CD14-positive monocyte (primary cell): ENCODE data around the gene PDLIM5. TPM values are rescaled to one million over a fixed set of nuclear protein-coding genes. Genes with fewer than 3 reads are reported as not detected.

Experiments
- DNase-seq, 3 donors: peaks; one replicate each; pipeline ENCODE4 v3.0.0-alpha.2; 2011 to 2022
- H2AFZ ChIP-seq: 2 replicates; pipeline ENCODE4 v1.6.0; 2012; ENCODE audit warnings: mild to moderate bottlenecking, low read depth, low read length, inconsistent platforms; ENCODE audit not compliant: insufficient read depth, poor library complexity, severe bottlenecking
- H3K27ac ChIP-seq, 2 donors: 1 replicate in 1 of 2; 2 replicates in 1 of 2; pipeline ENCODE4 v1.5.1; 2012 to 2013; ENCODE audit warnings: low read length in 2 of 2, control low read depth in 1 of 2, inconsistent platforms in 1 of 2, low read depth in 1 of 2, mild to moderate bottlenecking in 1 of 2
- H3K27me3 ChIP-seq, 2 donors: one replicate each; pipeline versions ENCODE4 v1.6.0 to v1.6.1; 2011 to 2013; ENCODE audit warnings: low read length in 2 of 2; ENCODE audit not compliant: control insufficient read depth in 2 of 2, insufficient read depth in 2 of 2
- H3K36me3 ChIP-seq, 2 donors: replicated peaks in 1 of 2; 1 replicate in 1 of 2; 2 replicates in 1 of 2; pipeline versions ENCODE4 v1.5.1 to v1.6.1; 2012 to 2013; ENCODE audit warnings: low read length in 2 of 2, control low read depth in 1 of 2, inconsistent platforms in 1 of 2, mild to moderate bottlenecking in 1 of 2; ENCODE audit not compliant: insufficient read depth in 2 of 2, control insufficient read depth in 1 of 2
- H3K4me1 ChIP-seq, 2 donors: 1 replicate in 1 of 2; 2 replicates in 1 of 2; pipeline versions ENCODE4 v1.5.1 to v1.6.1; 2012 to 2013; ENCODE audit warnings: low read length in 2 of 2, control low read depth in 1 of 2, inconsistent platforms in 1 of 2, mild to moderate bottlenecking in 1 of 2, moderate library complexity in 1 of 2; ENCODE audit not compliant: insufficient read depth in 2 of 2, control insufficient read depth in 1 of 2
- H3K4me2 ChIP-seq: replicated peaks from 2 replicates; pipeline ENCODE3; 2012; ENCODE audit warnings: low read length, moderate library complexity, mild to moderate bottlenecking; ENCODE audit not compliant: poor library complexity, severe bottlenecking; ENCODE audit errors: extremely low read depth
- H3K4me3 ChIP-seq, 3 experiments: fragments of 200-600 bp in 1 of 3; sonication (generic) in 1 of 3; replicated peaks in 1 of 3; 1 replicate in 2 of 3; 2 replicates in 1 of 3; pipeline ENCODE4 v1.5.1; 2011 to 2013; ENCODE audit warnings: low read length in 3 of 3, mild to moderate bottlenecking in 3 of 3, control low read depth in 2 of 3, low read depth in 2 of 3, inconsistent platforms in 1 of 3, moderate library complexity in 1 of 3
- H3K79me2 ChIP-seq: 2 replicates; pipeline ENCODE4 v1.6.0; 2012; ENCODE audit warnings: mild to moderate bottlenecking, control low read depth, inconsistent platforms, low read length, moderate library complexity; ENCODE audit not compliant: insufficient read depth
- H3K9ac ChIP-seq: 2 replicates; pipeline ENCODE4 v1.6.0; 2017; ENCODE audit warnings: low read length, mild to moderate bottlenecking; ENCODE audit not compliant: insufficient read depth, poor library complexity, severe bottlenecking
- H3K9me3 ChIP-seq, 2 donors: replicated peaks in 1 of 2; 1 replicate in 1 of 2; 2 replicates in 1 of 2; pipeline versions ENCODE4 v1.5.1 to v1.6.1; 2012 to 2013; ENCODE audit warnings: low read length in 2 of 2, control low read depth in 1 of 2; ENCODE audit not compliant: control insufficient read depth in 1 of 2, insufficient read depth in 1 of 2
- H4K20me1 ChIP-seq: 2 replicates; pipeline ENCODE4 v1.6.0; 2012; ENCODE audit warnings: mild to moderate bottlenecking, low read length, control low read depth, moderate library complexity; ENCODE audit not compliant: insufficient read depth
- H3K27ac Mint-ChIP-seq, 7 donors: one replicate each; pipeline ENCODE4 v1.8.0; 2020; ENCODE audit warnings: mild to moderate bottlenecking in 7 of 7, mixed read lengths in 7 of 7, moderate library complexity in 6 of 7, inconsistent platforms in 2 of 7
- H3K27me3 Mint-ChIP-seq, 3 donors: one replicate each; pipeline ENCODE4 v1.8.0; 2021 to 2022; ENCODE audit warnings: low read depth in 3 of 3, mild to moderate bottlenecking in 3 of 3, mixed read lengths in 3 of 3, moderate library complexity in 3 of 3, inconsistent platforms in 1 of 3
- H3K36me3 Mint-ChIP-seq, 2 donors: one replicate each; pipeline ENCODE4 v1.8.0; 2020; ENCODE audit warnings: mixed read lengths in 2 of 2, inconsistent platforms in 1 of 2, mild to moderate bottlenecking in 1 of 2
- H3K4me1 Mint-ChIP-seq: one replicate; pipeline ENCODE4 v1.8.0; 2020; ENCODE audit warnings: mild to moderate bottlenecking, mixed read lengths
- H3K4me3 Mint-ChIP-seq, 2 donors: one replicate each; pipeline ENCODE4 v1.8.0; 2020; ENCODE audit warnings: mild to moderate bottlenecking in 2 of 2, mixed read lengths in 2 of 2, moderate library complexity in 1 of 2
- H3K9me3 Mint-ChIP-seq, 7 donors: one replicate each; pipeline ENCODE4 v1.8.0; 2020 to 2022; ENCODE audit warnings: mixed read lengths in 7 of 7, mild to moderate bottlenecking in 6 of 7, moderate library complexity in 6 of 7, inconsistent platforms in 2 of 7
- WGBS: methylation state at CpG from one replicate; pipeline ENCODE4 v1.1.5; 2013; ENCODE audit warnings: missing lambda C conversion rate; ENCODE audit not compliant: insufficient coverage; 5-methylcytosine and 5-hydroxymethylcytosine counted together
- intact Hi-C, 2 donors: fragments of 100-400 bp; cut with micrococcal nuclease; formaldehyde crosslinking; loops; one replicate each; pipeline versions ENCODE4 v1.15.0 to v1.15.1; 2023
- polyA plus RNA-seq, 3 donors: library from polyadenylated mRNA; depleted of rRNA in 1 of 3; unstranded in 2 of 3; stranded (reverse) in 1 of 3; fragments of 300-500 nt in 2 of 3; fragments of >200 nt in 1 of 3; fragmentation: Illumina TruSeq in 2 of 3; gene quantifications; 1 replicate in 2 of 3; 2 replicates in 1 of 3; pipeline ENCODE4 v1.2.3, GENCODE V29; 2012 to 2021
- TF ChIP-seq, protein P1 (sequence below): fragments of 200-600 bp; IDR thresholded peaks from one replicate; pipeline ENCODE4 v1.8.0; 2022; ENCODE audit warnings: antibody characterized with exemption, mild to moderate bottlenecking

The PDLIM5 gene
- polyA plus RNA-seq, 3 donors: 75.3 to 105 (median 80.9) TPM

DNA sequence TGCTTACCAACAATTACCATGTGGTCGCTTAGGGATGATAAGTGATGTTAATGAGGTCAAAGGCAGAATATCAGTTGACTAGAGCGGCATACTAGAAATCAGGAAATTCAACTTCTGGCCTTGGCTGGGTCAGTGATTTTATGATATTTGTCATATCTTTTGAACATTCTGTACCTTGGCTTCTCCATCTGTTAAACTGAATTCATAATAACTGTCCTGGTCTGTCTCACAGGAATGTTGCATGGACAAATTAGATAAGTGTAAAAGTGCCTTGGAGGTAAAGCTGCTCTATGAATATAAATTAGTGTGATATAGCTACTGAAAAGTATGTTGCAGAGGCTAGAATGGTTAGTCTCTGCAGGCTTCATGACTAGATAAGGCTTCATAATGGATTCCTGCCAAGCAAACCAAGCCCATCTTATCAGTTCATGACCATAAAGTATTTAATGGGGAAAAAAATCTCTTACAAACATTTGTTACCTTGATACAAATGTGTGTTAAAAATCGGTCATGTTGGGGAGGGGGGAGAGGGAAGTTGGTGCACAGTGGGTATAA, 201.4 kb downstream of the PDLIM5 start:
- WGBS: no CpG with 5 or more reads among the region's 3 CpGs

DNA sequence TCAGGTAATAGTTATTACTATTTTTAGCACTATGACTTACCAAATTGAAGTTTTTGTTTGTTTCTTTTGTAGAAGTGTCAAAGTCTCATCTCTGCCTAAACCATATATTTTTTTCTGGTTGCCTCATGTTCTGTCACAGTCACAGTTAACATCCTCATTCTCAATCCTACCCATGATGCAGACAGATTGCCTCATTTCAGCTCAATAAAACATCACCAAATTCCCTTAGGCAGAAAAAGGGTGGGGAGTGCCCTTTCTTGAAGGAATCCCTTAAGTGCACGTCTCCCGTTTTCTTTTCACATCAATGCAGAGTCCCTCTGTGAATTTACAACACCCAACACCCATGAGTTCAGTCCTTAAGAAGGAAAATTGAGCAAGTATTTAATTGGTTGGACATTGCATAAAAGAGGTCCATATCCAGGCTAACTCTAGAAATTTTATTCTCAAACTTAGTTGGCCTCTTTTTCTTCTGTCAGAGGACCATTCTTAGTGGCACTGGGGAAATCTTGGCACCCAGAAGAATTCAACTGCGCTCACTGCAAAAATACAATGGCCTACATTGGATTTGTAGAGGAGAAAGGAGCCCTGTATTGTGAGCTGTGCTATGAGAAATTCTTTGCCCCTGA, 202.4 kb downstream of the PDLIM5 start:
- Mint-ChIP-seq H3K4me3 (no peak overlapping the region), H3K36me3 (peaks cover 31 to 34% of the 10 kb centered on the region in 2 donors), H3K9me3 (peaks cover 0 to 2% (median 0%) of the 10 kb centered on the region in 7 donors), H3K4me1 (peaks cover 3% of the 10 kb centered on the region), H3K27ac (no peak overlapping the region), H3K27me3 (no peaks in the 10 kb centered on the region)
- Histone ChIP-seq H3K79me2 (no peaks in the 10 kb centered on the region), H4K20me1 (no peaks in the 10 kb centered on the region), H3K4me2 (no peak overlapping the region), H3K27ac (no peak overlapping the region), H3K4me1 (no peaks in the 10 kb centered on the region), H2AFZ (no peak overlapping the region), H3K9ac (no peak overlapping the region), H3K36me3 (peaks cover 5 to 39% of the 10 kb centered on the region in 2 donors), H3K9me3 (no peaks in the 10 kb centered on the region), H3K27me3 (no peaks in the 10 kb centered on the region), H3K4me3 (no peak overlapping the region)
- TF ChIP-seq, protein P1, sequence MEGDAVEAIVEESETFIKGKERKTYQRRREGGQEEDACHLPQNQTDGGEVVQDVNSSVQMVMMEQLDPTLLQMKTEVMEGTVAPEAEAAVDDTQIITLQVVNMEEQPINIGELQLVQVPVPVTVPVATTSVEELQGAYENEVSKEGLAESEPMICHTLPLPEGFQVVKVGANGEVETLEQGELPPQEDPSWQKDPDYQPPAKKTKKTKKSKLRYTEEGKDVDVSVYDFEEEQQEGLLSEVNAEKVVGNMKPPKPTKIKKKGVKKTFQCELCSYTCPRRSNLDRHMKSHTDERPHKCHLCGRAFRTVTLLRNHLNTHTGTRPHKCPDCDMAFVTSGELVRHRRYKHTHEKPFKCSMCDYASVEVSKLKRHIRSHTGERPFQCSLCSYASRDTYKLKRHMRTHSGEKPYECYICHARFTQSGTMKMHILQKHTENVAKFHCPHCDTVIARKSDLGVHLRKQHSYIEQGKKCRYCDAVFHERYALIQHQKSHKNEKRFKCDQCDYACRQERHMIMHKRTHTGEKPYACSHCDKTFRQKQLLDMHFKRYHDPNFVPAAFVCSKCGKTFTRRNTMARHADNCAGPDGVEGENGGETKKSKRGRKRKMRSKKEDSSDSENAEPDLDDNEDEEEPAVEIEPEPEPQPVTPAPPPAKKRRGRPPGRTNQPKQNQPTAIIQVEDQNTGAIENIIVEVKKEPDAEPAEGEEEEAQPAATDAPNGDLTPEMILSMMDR: no peak
- no peak for DNase-seq
- intact Hi-C loops: no loop called here
- 100% methylated on average over 1 of the region's 3 CpGs for WGBS

More for the DNA sequence above, 201.4 kb downstream of the PDLIM5 start:
- H3K36me3 ChIP-seq: peaks cover 5 to 34% of the 10 kb centered on the region in 2 donors
- intact Hi-C loops: no loop called here
- H3K27me3 Mint-ChIP-seq: no peaks in the 10 kb centered on the region
- H3K36me3 Mint-ChIP-seq: peaks cover 29 to 31% of the 10 kb centered on the region in 2 donors
- H3K4me1 Mint-ChIP-seq: peaks cover 6% of the 10 kb centered on the region
- H2AFZ ChIP-seq: no peak overlapping the region
- no peak for DNase-seq
- H3K4me1 ChIP-seq: no peaks in the 10 kb centered on the region
- H4K20me1 ChIP-seq: no peaks in the 10 kb centered on the region
- no peaks in the 10 kb centered on the region for H3K27me3 ChIP-seq
- no peaks in the 10 kb centered on the region for H3K9me3 Mint-ChIP-seq
- H3K27ac ChIP-seq: no peak overlapping the region
- H3K9ac ChIP-seq: no peak overlapping the region
- no peak overlapping the region for H3K4me3 Mint-ChIP-seq
- H3K27ac Mint-ChIP-seq: no peak overlapping the region
- no peaks in the 10 kb centered on the region for H3K79me2 ChIP-seq
- no peaks in the 10 kb centered on the region for H3K9me3 ChIP-seq
- no peak overlapping the region for H3K4me3 ChIP-seq
- TF ChIP-seq, protein P1: no peak
- no peak overlapping the region for H3K4me2 ChIP-seq
